ENCODE results near the gene MXD4. TPM values are rescaled to one million over a fixed set of nuclear protein-coding genes. Genes with fewer than 3 reads are reported as not detected.

MXD4 gene
- total RNA-seq, 5 donors from 2014 or later (not counting 1 experiment from before 2014, with no cell fraction given) = 57.0 to 125 (median 78.2) TPM

- ChIA-PET CTCF (no interaction called here), POLR2A (interaction anchor here in 1 of 2 donors (0.5 kb wide), 1 partner anchor 20 kb away, joined by 6 read pairs; no protein-coding TSS in a partner anchor)
- H3K9me3 ChIP-seq = no peaks in the 10 kb centered on the region
- Mint-ChIP-seq H3K36me3 (peaks cover 13% of the 10 kb centered on the region), H3K27me3 (no peaks in the 10 kb centered on the region), H3K9me3 (no peaks in the 10 kb centered on the region), H3K4me3 (no peak overlapping the region), H3K4me1 (peaks cover 0 to 3% (median 0%) of the 10 kb centered on the region in 3 donors), H3K27ac (no peak overlapping the region)
- peaks cover 0 to 9% of the 10 kb centered on the region in 2 donors for H3K36me3 ChIP-seq (ENCODE audit: control insufficient read depth in 2 of 2, extremely low read depth in 1 of 2, insufficient read depth in 1 of 2, low read length in 1 of 2)
- no peak for ATAC-seq (replicated peaks in 1 of 4)
- no peaks in the 10 kb centered on the region for H3K27me3 ChIP-seq (replicated peaks in 1 of 2; ENCODE audit: control insufficient read depth in 2 of 2, extremely low read depth in 1 of 2, insufficient read depth in 2 of 2, low read length in 1 of 2)
- DNase-seq = no peak
- 64% methylated on average over 9 of the region's 15 CpGs for WGBS (ENCODE audit: insufficient coverage)
- H3K4me3 ChIP-seq (ENCODE audit: control insufficient read depth in 1 of 2, extremely low read depth in 1 of 2, low read length in 1 of 2) = no peak overlapping the region
- H3K27ac ChIP-seq (ENCODE audit: low read length) = no peak overlapping the region
- peaks cover 0 to 3% of the 10 kb centered on the region in 2 experiments for H3K4me1 ChIP-seq (ENCODE audit: control insufficient read depth in 1 of 2, extremely low read depth in 1 of 2, insufficient read depth in 2 of 2, low read length in 2 of 2)
These were observed 11.3 kb upstream of the MXD4 start for GRCh38 chr4:2273221-2273620.

- POLR2A ChIA-PET = no interaction called here
- H3K36me3 ChIP-seq (ENCODE audit: control insufficient read depth in 2 of 2, extremely low read depth in 1 of 2, insufficient read depth in 1 of 2, low read length in 1 of 2) = peaks cover 0 to 9% of the 10 kb centered on the region in 2 donors
- H3K36me3 Mint-ChIP-seq = peaks cover 13% of the 10 kb centered on the region
- H3K4me3 Mint-ChIP-seq = no peak overlapping the region
- DNase-seq (no peak), ATAC-seq (replicated peaks in 1 of 4) (no peak)
- H3K9me3 Mint-ChIP-seq = no peaks in the 10 kb centered on the region
- H3K27me3 ChIP-seq (replicated peaks in 1 of 2; ENCODE audit: control insufficient read depth in 2 of 2, extremely low read depth in 1 of 2, insufficient read depth in 2 of 2, low read length in 1 of 2) = no peaks in the 10 kb centered on the region
- H3K4me1 Mint-ChIP-seq = peaks cover 0 to 3% (median 0%) of the 10 kb centered on the region in 3 donors
- H3K4me1 ChIP-seq (ENCODE audit: control insufficient read depth in 1 of 2, extremely low read depth in 1 of 2, insufficient read depth in 2 of 2, low read length in 2 of 2) = peaks cover 0 to 3% of the 10 kb centered on the region in 2 experiments
- no peak overlapping the region for H3K27ac Mint-ChIP-seq
- CTCF ChIA-PET = no interaction called here
- no peak overlapping the region for H3K27ac ChIP-seq (ENCODE audit: low read length)
- no peaks in the 10 kb centered on the region for H3K9me3 ChIP-seq
- WGBS (ENCODE audit: insufficient coverage) = 81% methylated on average over 6 of the region's 6 CpGs
- no peaks in the 10 kb centered on the region for H3K27me3 Mint-ChIP-seq
- H3K4me3 ChIP-seq (ENCODE audit: control insufficient read depth in 1 of 2, extremely low read depth in 1 of 2, low read length in 1 of 2) = no peak overlapping the region
These were observed 10.9 kb upstream of the MXD4 start for GRCh38 chr4:2272828-2273120.

- CTCF ChIA-PET = no interaction called here
- Histone ChIP-seq H3K27ac (ENCODE audit: low read length) (no peak overlapping the region), H3K27me3 (replicated peaks in 1 of 2; ENCODE audit: control insufficient read depth in 2 of 2, extremely low read depth in 1 of 2, insufficient read depth in 2 of 2, low read length in 1 of 2) (no peaks in the 10 kb centered on the region), H3K4me1 (ENCODE audit: control insufficient read depth in 1 of 2, extremely low read depth in 1 of 2, insufficient read depth in 2 of 2, low read length in 2 of 2) (peaks cover 0 to 3% of the 10 kb centered on the region in 2 experiments), H3K36me3 (ENCODE audit: control insufficient read depth in 2 of 2, extremely low read depth in 1 of 2, insufficient read depth in 1 of 2, low read length in 1 of 2) (peaks cover 0 to 9% of the 10 kb centered on the region in 2 donors), H3K9me3 (no peaks in the 10 kb centered on the region), H3K4me3 (ENCODE audit: control insufficient read depth in 1 of 2, extremely low read depth in 1 of 2, low read length in 1 of 2) (no peak overlapping the region)
- DNase-seq = no peak
- 90% methylated on average over 17 of the region's 25 CpGs for WGBS (ENCODE audit: insufficient coverage)
- POLR2A ChIA-PET = no interaction called here
- no peak overlapping the region for H3K4me3 Mint-ChIP-seq
- no peak for ATAC-seq (replicated peaks in 1 of 4)
- H3K9me3 Mint-ChIP-seq = no peaks in the 10 kb centered on the region
- H3K36me3 Mint-ChIP-seq = peaks cover 13% of the 10 kb centered on the region
- H3K27ac Mint-ChIP-seq = no peak overlapping the region
- H3K4me1 Mint-ChIP-seq = peaks cover 0 to 3% (median 0%) of the 10 kb centered on the region in 3 donors
- no peaks in the 10 kb centered on the region for H3K27me3 Mint-ChIP-seq
These were observed 10.3 kb upstream of the MXD4 start for GRCh38 chr4:2272026-2272827.

GRCh38 chr4:2271279-2272025 lies 9.5 kb upstream of the MXD4 start:
- CTCF ChIA-PET = no interaction called here
- Mint-ChIP-seq H3K27me3 (no peaks in the 10 kb centered on the region), H3K27ac (no peak overlapping the region), H3K36me3 (peaks cover 13% of the 10 kb centered on the region), H3K4me1 (peaks cover 0 to 3% (median 0%) of the 10 kb centered on the region in 3 donors), H3K9me3 (no peaks in the 10 kb centered on the region), H3K4me3 (no peak overlapping the region)
- H3K36me3 ChIP-seq (ENCODE audit: control insufficient read depth in 2 of 2, extremely low read depth in 1 of 2, insufficient read depth in 1 of 2, low read length in 1 of 2) = peaks cover 0 to 9% of the 10 kb centered on the region in 2 donors
- no peak overlapping the region for H3K4me3 ChIP-seq (ENCODE audit: control insufficient read depth in 1 of 2, extremely low read depth in 1 of 2, low read length in 1 of 2)
- no peak overlapping the region for H3K27ac ChIP-seq (ENCODE audit: low read length)
- peaks cover 0 to 3% of the 10 kb centered on the region in 2 experiments for H3K4me1 ChIP-seq (ENCODE audit: control insufficient read depth in 1 of 2, extremely low read depth in 1 of 2, insufficient read depth in 2 of 2, low read length in 2 of 2)
- POLR2A ChIA-PET = no interaction called here
- H3K9me3 ChIP-seq = no peaks in the 10 kb centered on the region
- DNase-seq = no peak
- no peaks in the 10 kb centered on the region for H3K27me3 ChIP-seq (replicated peaks in 1 of 2; ENCODE audit: control insufficient read depth in 2 of 2, extremely low read depth in 1 of 2, insufficient read depth in 2 of 2, low read length in 1 of 2)
- ATAC-seq (replicated peaks in 1 of 4) = no peak
- whole genome bisulfite sequencing (ENCODE audit: insufficient coverage) = 89% methylated on average over 24 of the region's 27 CpGs

GRCh38 chr4:2270341-2271165 lies 8.6 kb upstream of the MXD4 start:
- Histone ChIP-seq H3K27ac (ENCODE audit: low read length) (no peak overlapping the region), H3K36me3 (ENCODE audit: control insufficient read depth in 2 of 2, extremely low read depth in 1 of 2, insufficient read depth in 1 of 2, low read length in 1 of 2) (peaks cover 0 to 9% of the 10 kb centered on the region in 2 donors), H3K9me3 (no peaks in the 10 kb centered on the region), H3K4me3 (ENCODE audit: control insufficient read depth in 1 of 2, extremely low read depth in 1 of 2, low read length in 1 of 2) (no peak overlapping the region), H3K4me1 (ENCODE audit: control insufficient read depth in 1 of 2, extremely low read depth in 1 of 2, insufficient read depth in 2 of 2, low read length in 2 of 2) (peaks cover 0 to 3% of the 10 kb centered on the region in 2 experiments), H3K27me3 (replicated peaks in 1 of 2; ENCODE audit: control insufficient read depth in 2 of 2, extremely low read depth in 1 of 2, insufficient read depth in 2 of 2, low read length in 1 of 2) (no peaks in the 10 kb centered on the region)
- no peaks in the 10 kb centered on the region for H3K27me3 Mint-ChIP-seq
- H3K36me3 Mint-ChIP-seq = peaks cover 13% of the 10 kb centered on the region
- DNase-seq = no peak
- H3K4me1 Mint-ChIP-seq = peaks cover 0 to 3% (median 0%) of the 10 kb centered on the region in 3 donors
- no peak for ATAC-seq (replicated peaks in 1 of 4)
- no peak overlapping the region for H3K4me3 Mint-ChIP-seq
- 89% methylated on average over 22 of the region's 34 CpGs for WGBS (ENCODE audit: insufficient coverage)
- POLR2A ChIA-PET = no interaction called here
- CTCF ChIA-PET = no interaction called here
- no peaks in the 10 kb centered on the region for H3K9me3 Mint-ChIP-seq
- H3K27ac Mint-ChIP-seq = no peak overlapping the region

- ChIA-PET POLR2A (no interaction called here), CTCF (no interaction called here)
- H3K36me3 Mint-ChIP-seq = peaks cover 13% of the 10 kb centered on the region
- H3K27me3 Mint-ChIP-seq = no peaks in the 10 kb centered on the region
- peaks cover 0 to 3% of the 10 kb centered on the region in 2 experiments for H3K4me1 ChIP-seq (ENCODE audit: control insufficient read depth in 1 of 2, extremely low read depth in 1 of 2, insufficient read depth in 2 of 2, low read length in 2 of 2)
- no peak for ATAC-seq (replicated peaks in 1 of 4)
- H3K4me3 Mint-ChIP-seq = no peak overlapping the region
- H3K4me3 ChIP-seq (ENCODE audit: control insufficient read depth in 1 of 2, extremely low read depth in 1 of 2, low read length in 1 of 2) = no peak overlapping the region
- no peak overlapping the region for H3K27ac ChIP-seq (ENCODE audit: low read length)
- 90% methylated on average over 7 of the region's 12 CpGs for WGBS (ENCODE audit: insufficient coverage)
- DNase-seq = no peak
- H3K27ac Mint-ChIP-seq = no peak overlapping the region
- H3K9me3 Mint-ChIP-seq = no peaks in the 10 kb centered on the region
- H3K36me3 ChIP-seq (ENCODE audit: control insufficient read depth in 2 of 2, extremely low read depth in 1 of 2, insufficient read depth in 1 of 2, low read length in 1 of 2) = peaks cover 0 to 9% of the 10 kb centered on the region in 2 donors
- H3K9me3 ChIP-seq = no peaks in the 10 kb centered on the region
- no peaks in the 10 kb centered on the region for H3K27me3 ChIP-seq (replicated peaks in 1 of 2; ENCODE audit: control insufficient read depth in 2 of 2, extremely low read depth in 1 of 2, insufficient read depth in 2 of 2, low read length in 1 of 2)
- peaks cover 0 to 3% (median 0%) of the 10 kb centered on the region in 3 donors for H3K4me1 Mint-ChIP-seq
These were observed 7.8 kb upstream of the MXD4 start for GRCh38 chr4:2269618-2270163.
